ENCODE data around the gene NEXN.

DNA sequence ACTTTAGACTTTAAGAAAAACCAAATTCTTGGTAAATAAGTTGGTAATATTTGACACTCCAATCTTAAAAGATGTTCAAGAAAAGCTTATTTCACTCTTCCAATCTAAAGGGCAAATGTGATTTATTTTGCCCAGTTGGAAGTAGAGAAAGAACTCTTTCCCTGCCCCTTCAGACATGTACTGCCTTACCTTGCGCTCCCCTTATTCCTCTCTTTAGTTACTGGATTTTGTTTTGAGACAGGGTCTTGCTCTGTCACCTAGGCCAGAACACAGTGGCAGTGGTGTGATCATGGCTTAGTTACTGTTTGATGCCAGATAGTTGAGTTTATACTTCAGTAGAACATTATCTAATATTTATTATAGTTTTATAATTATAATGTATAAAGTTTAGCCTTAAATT is 62.9 kb downstream of the NEXN start:
- TF ChIP-seq, protein P1, sequence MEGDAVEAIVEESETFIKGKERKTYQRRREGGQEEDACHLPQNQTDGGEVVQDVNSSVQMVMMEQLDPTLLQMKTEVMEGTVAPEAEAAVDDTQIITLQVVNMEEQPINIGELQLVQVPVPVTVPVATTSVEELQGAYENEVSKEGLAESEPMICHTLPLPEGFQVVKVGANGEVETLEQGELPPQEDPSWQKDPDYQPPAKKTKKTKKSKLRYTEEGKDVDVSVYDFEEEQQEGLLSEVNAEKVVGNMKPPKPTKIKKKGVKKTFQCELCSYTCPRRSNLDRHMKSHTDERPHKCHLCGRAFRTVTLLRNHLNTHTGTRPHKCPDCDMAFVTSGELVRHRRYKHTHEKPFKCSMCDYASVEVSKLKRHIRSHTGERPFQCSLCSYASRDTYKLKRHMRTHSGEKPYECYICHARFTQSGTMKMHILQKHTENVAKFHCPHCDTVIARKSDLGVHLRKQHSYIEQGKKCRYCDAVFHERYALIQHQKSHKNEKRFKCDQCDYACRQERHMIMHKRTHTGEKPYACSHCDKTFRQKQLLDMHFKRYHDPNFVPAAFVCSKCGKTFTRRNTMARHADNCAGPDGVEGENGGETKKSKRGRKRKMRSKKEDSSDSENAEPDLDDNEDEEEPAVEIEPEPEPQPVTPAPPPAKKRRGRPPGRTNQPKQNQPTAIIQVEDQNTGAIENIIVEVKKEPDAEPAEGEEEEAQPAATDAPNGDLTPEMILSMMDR (IDR thresholded peaks at IDR 0.05; ENCODE audit: insufficient read depth, low read length): no peak
- no peak for TF ChIP-seq REST (IDR thresholded peaks at IDR 0.05; ENCODE audit: insufficient replicate concordance, low read depth)
- TF ChIP-seq POLR2AphosphoS5 (IDR thresholded peaks at IDR 0.05; ENCODE audit: low read depth): no peak
- no peak for TF ChIP-seq GABPA (IDR thresholded peaks at IDR 0.05; ENCODE audit: low read depth)

All from HL-60 (cell line).